Immature natural killer cell (primary cell): ENCODE measurements around the gene GJC1. TPM values are rescaled to one million over a fixed set of nuclear protein-coding genes. Genes with fewer than 3 reads are reported as not detected.

Experiments
- DNase-seq, 3 donors: peaks; one replicate each; pipeline ENCODE4 v3.0.0; 2022; ENCODE audit warnings: mixed read lengths in 1 of 3
- H3K27ac Mint-ChIP-seq, 6 donors: one replicate each; pipeline ENCODE4 v1.8.0; 2020; ENCODE audit warnings: mixed read lengths in 6 of 6, mild to moderate bottlenecking in 5 of 6, inconsistent platforms in 4 of 6, moderate library complexity in 3 of 6
- H3K27me3 Mint-ChIP-seq, 3 donors: one replicate each; pipeline ENCODE4 v1.8.0; 2020 to 2021; ENCODE audit warnings: low read depth in 3 of 3, mild to moderate bottlenecking in 3 of 3, mixed read lengths in 3 of 3, moderate library complexity in 3 of 3, inconsistent platforms in 1 of 3
- H3K36me3 Mint-ChIP-seq, 3 donors: one replicate each; pipeline ENCODE4 v1.8.0; 2020; ENCODE audit warnings: mixed read lengths in 3 of 3, inconsistent platforms in 2 of 3, mild to moderate bottlenecking in 2 of 3
- H3K4me1 Mint-ChIP-seq, 2 donors: one replicate each; pipeline ENCODE4 v1.8.0; 2020; ENCODE audit warnings: inconsistent platforms in 2 of 2, mild to moderate bottlenecking in 2 of 2, mixed read lengths in 2 of 2, moderate library complexity in 1 of 2
- H3K4me3 Mint-ChIP-seq, 5 donors: one replicate each; pipeline ENCODE4 v1.8.0; 2020; ENCODE audit warnings: mild to moderate bottlenecking in 5 of 5, mixed read lengths in 5 of 5, inconsistent platforms in 3 of 5, moderate library complexity in 3 of 5
- H3K9me3 Mint-ChIP-seq, 6 donors: one replicate each; pipeline ENCODE4 v1.8.0; 2020; ENCODE audit warnings: mild to moderate bottlenecking in 6 of 6, mixed read lengths in 6 of 6, inconsistent platforms in 4 of 6, moderate library complexity in 3 of 6
- polyA plus RNA-seq, 3 donors: library from polyadenylated mRNA; unstranded; fragments of 300-500 nt; fragmentation: Illumina TruSeq; gene quantifications; one replicate each; pipeline ENCODE4 v1.2.3, GENCODE V29; 2021

The GJC1 gene
- polyA plus RNA-seq, 3 donors from 2014 or later = not detected

GRCh38 chr17:44774271-44775135, 55.6 kb downstream of the GJC1 start:
- H3K9me3 Mint-ChIP-seq = no peaks in the 10 kb centered on the region

GRCh38 chr17:44773140-44773539, 56.9 kb downstream of the GJC1 start:
- no peak for DNase-seq
- H3K27me3 Mint-ChIP-seq = peaks cover 0 to 5% (median 0%) of the 10 kb centered on the region in 3 donors
- no peak overlapping the region for H3K27ac Mint-ChIP-seq
- H3K4me3 Mint-ChIP-seq = no peak overlapping the region
- H3K4me1 Mint-ChIP-seq = peaks cover 8 to 13% of the 10 kb centered on the region in 2 donors
- no peaks in the 10 kb centered on the region for H3K9me3 Mint-ChIP-seq
- H3K36me3 Mint-ChIP-seq = no peaks in the 10 kb centered on the region

More at GRCh38 chr17:44774271-44775135, 55.6 kb downstream of the GJC1 start:
- DNase-seq = peak; percentile 75 to 77 (median 75)
- Mint-ChIP-seq H3K4me3 (peak overlapping the region; percentile 82 to 93 (median 89)), H3K27ac (peak overlapping the region in 2 of 6 donors; percentile 50 to 77), H3K36me3 (no peaks in the 10 kb centered on the region), H3K27me3 (peaks cover 0 to 5% (median 0%) of the 10 kb centered on the region in 3 donors), H3K4me1 (peaks cover 8 to 13% of the 10 kb centered on the region in 2 donors)

GRCh38 chr17:44772308-44773045, 57.6 kb downstream of the GJC1 start:
- Mint-ChIP-seq H3K27ac (no peak overlapping the region), H3K4me1 (peaks cover 8 to 13% of the 10 kb centered on the region in 2 donors), H3K9me3 (no peaks in the 10 kb centered on the region), H3K4me3 (no peak overlapping the region), H3K36me3 (no peaks in the 10 kb centered on the region), H3K27me3 (peaks cover 0 to 5% (median 0%) of the 10 kb centered on the region in 3 donors)
- DNase-seq = no peak

GRCh38 chr17:44770166-44770925, 59.7 kb downstream of the GJC1 start:
- no peak for DNase-seq
- no peaks in the 10 kb centered on the region for H3K9me3 Mint-ChIP-seq
- H3K4me1 Mint-ChIP-seq = peaks cover 0 to 2% of the 10 kb centered on the region in 2 donors
- H3K4me3 Mint-ChIP-seq = no peak overlapping the region
- no peaks in the 10 kb centered on the region for H3K36me3 Mint-ChIP-seq
- H3K27me3 Mint-ChIP-seq = peaks cover 2 to 5% (median 4%) of the 10 kb centered on the region in 3 donors
- H3K27ac Mint-ChIP-seq = no peak overlapping the region

- H3K27ac Mint-ChIP-seq = no peak overlapping the region
- H3K36me3 Mint-ChIP-seq = no peaks in the 10 kb centered on the region
These were observed 60.4 kb downstream of the GJC1 start for GRCh38 chr17:44769647-44770084.

GRCh38 chr17:44769230-44769629, 60.9 kb downstream of the GJC1 start:
- Mint-ChIP-seq H3K27me3 (peaks cover 2 to 5% (median 4%) of the 10 kb centered on the region in 3 donors), H3K36me3 (no peaks in the 10 kb centered on the region)

More at GRCh38 chr17:44769647-44770084, 60.4 kb downstream of the GJC1 start:
- DNase-seq = no peak
- H3K27me3 Mint-ChIP-seq = peaks cover 2 to 5% (median 4%) of the 10 kb centered on the region in 3 donors
- H3K9me3 Mint-ChIP-seq = no peaks in the 10 kb centered on the region
- H3K4me3 Mint-ChIP-seq = no peak overlapping the region
- no peaks in the 10 kb centered on the region for H3K4me1 Mint-ChIP-seq

GRCh38 chr17:44768505-44769142, 61.5 kb downstream of the GJC1 start:
- no peak overlapping the region for H3K27ac Mint-ChIP-seq
- no peak overlapping the region for H3K4me3 Mint-ChIP-seq

More at GRCh38 chr17:44769230-44769629, 60.9 kb downstream of the GJC1 start:
- DNase-seq = no peak
- H3K27ac Mint-ChIP-seq = no peak overlapping the region
- H3K4me3 Mint-ChIP-seq = no peak overlapping the region
- H3K9me3 Mint-ChIP-seq = no peaks in the 10 kb centered on the region
- no peaks in the 10 kb centered on the region for H3K4me1 Mint-ChIP-seq

GRCh38 chr17:44767493-44767892, 62.6 kb downstream of the GJC1 start:
- no peaks in the 10 kb centered on the region for H3K9me3 Mint-ChIP-seq

More at GRCh38 chr17:44768505-44769142, 61.5 kb downstream of the GJC1 start:
- DNase-seq = no peak
- no peaks in the 10 kb centered on the region for H3K4me1 Mint-ChIP-seq
- H3K36me3 Mint-ChIP-seq = no peaks in the 10 kb centered on the region
- H3K27me3 Mint-ChIP-seq = peaks cover 2 to 5% (median 4%) of the 10 kb centered on the region in 3 donors
- H3K9me3 Mint-ChIP-seq = no peaks in the 10 kb centered on the region

GRCh38 chr17:44766409-44767038, 63.6 kb downstream of the GJC1 start:
- no peaks in the 10 kb centered on the region for H3K4me1 Mint-ChIP-seq
- H3K9me3 Mint-ChIP-seq = no peaks in the 10 kb centered on the region
- DNase-seq = no peak
- peaks cover 3 to 7% (median 4%) of the 10 kb centered on the region in 3 donors for H3K27me3 Mint-ChIP-seq
- no peaks in the 10 kb centered on the region for H3K36me3 Mint-ChIP-seq
- H3K27ac Mint-ChIP-seq = no peak overlapping the region
- no peak overlapping the region for H3K4me3 Mint-ChIP-seq

More at GRCh38 chr17:44767493-44767892, 62.6 kb downstream of the GJC1 start:
- peaks cover 3 to 4% (median 4%) of the 10 kb centered on the region in 3 donors for H3K27me3 Mint-ChIP-seq
- no peak overlapping the region for H3K27ac Mint-ChIP-seq
- no peak overlapping the region for H3K4me3 Mint-ChIP-seq
- no peaks in the 10 kb centered on the region for H3K36me3 Mint-ChIP-seq
- no peaks in the 10 kb centered on the region for H3K4me1 Mint-ChIP-seq
- no peak for DNase-seq

GRCh38 chr17:44765965-44766364, 64.1 kb downstream of the GJC1 start:
- DNase-seq = no peak
- Mint-ChIP-seq H3K27me3 (peaks cover 4 to 9% (median 5%) of the 10 kb centered on the region in 3 donors), H3K9me3 (no peaks in the 10 kb centered on the region), H3K4me1 (no peaks in the 10 kb centered on the region), H3K27ac (no peak overlapping the region), H3K36me3 (no peaks in the 10 kb centered on the region), H3K4me3 (no peak overlapping the region)

- H3K4me1 Mint-ChIP-seq = peaks cover 0 to under 1% of the 10 kb centered on the region in 2 donors
These were observed 66.9 kb downstream of the GJC1 start for GRCh38 chr17:44763170-44763569.

GRCh38 chr17:44761932-44762810, 67.9 kb downstream of the GJC1 start:
- no peak for DNase-seq
- Mint-ChIP-seq H3K27me3 (peaks cover 2 to 18% (median 12%) of the 10 kb centered on the region in 3 donors), H3K4me3 (no peak overlapping the region), H3K4me1 (peaks cover 0 to 2% of the 10 kb centered on the region in 2 donors), H3K36me3 (no peaks in the 10 kb centered on the region), H3K9me3 (no peaks in the 10 kb centered on the region), H3K27ac (no peak overlapping the region)

More at GRCh38 chr17:44763170-44763569, 66.9 kb downstream of the GJC1 start:
- DNase-seq = no peak
- Mint-ChIP-seq H3K9me3 (no peaks in the 10 kb centered on the region), H3K27me3 (peaks cover 2 to 10% (median 10%) of the 10 kb centered on the region in 3 donors), H3K27ac (no peak overlapping the region), H3K36me3 (no peaks in the 10 kb centered on the region), H3K4me3 (no peak overlapping the region)
